ENCODE measurements around the gene PCNX3. TPM values are rescaled to one million over a fixed set of nuclear protein-coding genes. Genes with fewer than 3 reads are reported as not detected.

The PCNX3 gene
- total and polyA plus RNA-seq, 10 of the 15 experiments (the other 5 are each of a cell fraction or from before 2014, with no cell fraction given), result 0.03 to 46.6 (median 8.4) TPM

- no peak for TF ChIP-seq NR2F1 (conservative IDR thresholded peaks at IDR 0.05)
- TF ChIP-seq BMI1 (IDR thresholded peaks at IDR 0.05; ENCODE audit: borderline replicate concordance), result no peak
- no peak for TF ChIP-seq ZBTB4 (CRISPR knock-in tag; IDR thresholded peaks at IDR 0.05)
- peak; percentile 42; the same call in 1 of the 2 replicates for TF ChIP-seq TAF1 (IDR thresholded peaks at IDR 0.05; ENCODE audit: borderline replicate concordance, low read depth, low read length)
- no peak for TF ChIP-seq IKZF2 (IDR thresholded peaks at IDR 0.05)
- TF ChIP-seq SMAD5 (IDR thresholded peaks at IDR 0.05; ENCODE audit: low read depth), result no peak
- TF ChIP-seq SIN3A (IDR thresholded peaks at IDR 0.05; ENCODE audit: low read depth, low read length), result peak; percentile 91
- TF ChIP-seq IRF5 (IDR thresholded peaks at IDR 0.05; ENCODE audit: borderline replicate concordance), result no peak
- no peak for TF ChIP-seq SUPT20H (IDR thresholded peaks at IDR 0.05; ENCODE audit: borderline replicate concordance, control insufficient read depth, low read depth, low read length)
- TF ChIP-seq BHLHE40 (IDR thresholded peaks at IDR 0.05; ENCODE audit: borderline replicate concordance in 1 of 2, low read depth in 2 of 2, low read length in 1 of 2), result peak in 1 of 2 experiments; percentile 59; a peak in 1 of 4 replicates
- peak; percentile 85 for TF ChIP-seq SREBF1 (IDR thresholded peaks at IDR 0.05; ENCODE audit: low read length)
- TF ChIP-seq CBX5 (IDR thresholded peaks at IDR 0.05; ENCODE audit: low read depth), result no peak
- no peak for TF ChIP-seq NFIC (IDR thresholded peaks at IDR 0.05; ENCODE audit: low read depth, low read length)
- no peak for TF ChIP-seq MEF2B (IDR thresholded peaks at IDR 0.05; ENCODE audit: partially characterized antibody, poor library complexity, severe bottlenecking)
- TF ChIP-seq ZZZ3 (IDR thresholded peaks at IDR 0.05; ENCODE audit: control insufficient read depth, insufficient read length, low read depth), result no peak
- no peak for TF ChIP-seq RAD21 (IDR thresholded peaks at IDR 0.05; ENCODE audit: insufficient read depth, low read depth, low read length)
- TF ChIP-seq FOXM1 (IDR thresholded peaks at IDR 0.05; ENCODE audit: low read depth, low read length), result no peak
- peak; percentile 97 for TF ChIP-seq NRF1 (conservative IDR thresholded peaks at IDR 0.05; ENCODE audit: low read depth, low read length)
- TF ChIP-seq NFXL1 (IDR thresholded peaks at IDR 0.05; ENCODE audit: borderline replicate concordance), result no peak
- TF ChIP-seq SREBF2 (IDR thresholded peaks at IDR 0.05; ENCODE audit: low read length), result no peak; the same call in 1 of the 2 replicates
- TF ChIP-seq ZNF207 (IDR thresholded peaks at IDR 0.05; ENCODE audit: borderline replicate concordance), result no peak; the same call in 1 of the 2 replicates
- no peak for TF ChIP-seq BACH1 (IDR thresholded peaks at IDR 0.05; ENCODE audit: borderline replicate concordance)
- TF ChIP-seq SIX5 (IDR thresholded peaks at IDR 0.05; ENCODE audit: low read depth, low read length, severe bottlenecking), result peak; percentile 75
- peak; percentile 95 for TF ChIP-seq MTA2 (IDR thresholded peaks at IDR 0.05; ENCODE audit: low read depth)
- peak; percentile 69; the same call in 1 of the 2 replicates for TF ChIP-seq FOXK2 (IDR thresholded peaks at IDR 0.05)
- no peak for TF ChIP-seq GATAD2B (conservative IDR thresholded peaks at IDR 0.05; ENCODE audit: low read depth)
- TF ChIP-seq TARDBP (IDR thresholded peaks at IDR 0.05; ENCODE audit: borderline replicate concordance), result peak; percentile 78; the same call in 1 of the 2 replicates
- TF ChIP-seq STAT3 (IDR thresholded peaks at IDR 0.05; ENCODE audit: low read depth, low read length), result peak; percentile 74; the same call in 1 of the 2 replicates
Observed at GRCh38 chr11:65615229-65615949, at the start of gene PCNX3 (continued).
